CD4-positive, CD25-positive, alpha-beta regulatory T cell (primary cell): ENCODE results near the gene EFCAB14. TPM values are rescaled to one million over a fixed set of nuclear protein-coding genes. Genes with fewer than 3 reads are reported as not detected.
"Not testable (repeated sequence)": the region's sequence is repeated elsewhere in the genome, so short reads cannot be mapped to it uniquely, and the experiment has no call there.

Source experiments
- ATAC-seq, 2 donors: fragments of 150-1000 bp; cut with Tn5 transposase; one replicate each; pipeline ENCODE4 v1.10.0; 2021; ENCODE audit warnings: low read depth in 2 of 2, moderate number of reproducible peaks in 2 of 2, moderate library complexity in 1 of 2
- DNase-seq, 3 donors: peaks; one replicate each; pipeline versions ENCODE4 v3.0.0 to v3.0.0-alpha.2; 2012 to 2022; ENCODE audit warnings: mixed read lengths in 1 of 3
- H3K27ac ChIP-seq: one replicate; pipeline ENCODE4 v1.7.0; 2013; ENCODE audit warnings: mild to moderate bottlenecking, low read length; ENCODE audit not compliant: insufficient read depth, poor library complexity, severe bottlenecking
- H3K27me3 ChIP-seq: one replicate; pipeline ENCODE4 v1.7.0; 2013; ENCODE audit warnings: low read length; ENCODE audit not compliant: control insufficient read depth, insufficient read depth
- H3K36me3 ChIP-seq: one replicate; pipeline ENCODE4 v1.7.0; 2013; ENCODE audit warnings: mild to moderate bottlenecking, low read length, moderate library complexity; ENCODE audit not compliant: control insufficient read depth, insufficient read depth
- H3K4me1 ChIP-seq: 2 replicates; pipeline ENCODE4 v1.7.0; 2013; ENCODE audit warnings: mild to moderate bottlenecking, low read length; ENCODE audit not compliant: insufficient read depth, control insufficient read depth, poor library complexity, severe bottlenecking
- H3K4me3 ChIP-seq: one replicate; pipeline ENCODE4 v1.7.0; 2013; ENCODE audit warnings: low read depth, mild to moderate bottlenecking, low read length, moderate library complexity
- H3K9me3 ChIP-seq, 2 experiments: 1 replicate in 1 of 2; 2 replicates in 1 of 2; pipeline ENCODE4 v1.7.0; 2013; ENCODE audit warnings: low read length in 2 of 2, mild to moderate bottlenecking in 1 of 2, moderate library complexity in 1 of 2; ENCODE audit not compliant: control insufficient read depth in 2 of 2
- H3K27ac Mint-ChIP-seq, 3 donors: one replicate each; pipeline ENCODE4 v1.8.0; 2020 to 2022; ENCODE audit warnings: mild to moderate bottlenecking in 3 of 3, mixed read lengths in 3 of 3, moderate library complexity in 2 of 3
- H3K27me3 Mint-ChIP-seq: one replicate; pipeline ENCODE4 v1.8.0; 2022; ENCODE audit warnings: mild to moderate bottlenecking, mixed read lengths
- H3K36me3 Mint-ChIP-seq: one replicate; pipeline ENCODE4 v1.8.0; 2020; ENCODE audit warnings: mixed read lengths
- H3K4me1 Mint-ChIP-seq, 4 donors: one replicate each; pipeline ENCODE4 v1.8.0; 2020 to 2022; ENCODE audit warnings: mixed read lengths in 4 of 4, mild to moderate bottlenecking in 1 of 4
- H3K4me3 Mint-ChIP-seq, 4 donors: one replicate each; pipeline ENCODE4 v1.8.0; 2020 to 2022; ENCODE audit warnings: mild to moderate bottlenecking in 4 of 4, mixed read lengths in 4 of 4, moderate library complexity in 3 of 4
- H3K9me3 Mint-ChIP-seq, 7 donors: one replicate each; pipeline ENCODE4 v1.8.0; 2020 to 2022; ENCODE audit warnings: mixed read lengths in 7 of 7, mild to moderate bottlenecking in 3 of 7, moderate library complexity in 2 of 7
- polyA plus RNA-seq, 4 donors: library from polyadenylated mRNA; unstranded; fragments of 300-500 nt; fragmentation: Illumina TruSeq; gene quantifications; one replicate each; pipeline ENCODE4 v1.2.3, GENCODE V29; 2021
- total RNA-seq: library from RNA; stranded (reverse); gene quantifications from one replicate; pipeline ENCODE4 v1.2.3, GENCODE V29; 2022

EFCAB14 gene
- total and polyA plus RNA-seq, 5 donors from 2014 or later, result 81.2 to 88.9 (median 83.7) TPM

- H3K36me3 Mint-ChIP-seq, result peaks cover 8% of the 10 kb centered on the region
- Histone ChIP-seq H3K4me3 (no peak overlapping the region), H3K27me3 (peaks cover 5% of the 10 kb centered on the region), H3K4me1 (peaks cover 32% of the 10 kb centered on the region), H3K36me3 (peaks cover 5% of the 10 kb centered on the region), H3K9me3 (no peaks in the 10 kb centered on the region), H3K27ac (no peak overlapping the region)
- peaks cover 0 to 1% (median 0%) of the 10 kb centered on the region in 7 donors for H3K9me3 Mint-ChIP-seq
- H3K4me1 Mint-ChIP-seq, result peaks cover 24 to 45% (median 31%) of the 10 kb centered on the region in 4 donors
- no peak for ATAC-seq
- H3K27ac Mint-ChIP-seq, result peak overlapping the region in 1 of 3 donors; percentile 2
- peaks cover 11% of the 10 kb centered on the region for H3K27me3 Mint-ChIP-seq
- no peak overlapping the region for H3K4me3 Mint-ChIP-seq
- DNase-seq, result no peak
Observed at GRCh38 chr1:46721204-46721603, 2.3 kb upstream of the EFCAB14 start.

GRCh38 chr1:46720319-46720718 lies 1.4 kb upstream of the EFCAB14 start:
- H3K4me3 Mint-ChIP-seq, result peak overlapping the region in 1 of 4 donors; percentile 37
- H3K4me3 ChIP-seq, H3K27me3 Mint-ChIP-seq, ATAC-seq, H3K9me3 Mint-ChIP-seq, H3K27me3 ChIP-seq, DNase-seq, H3K9me3 ChIP-seq: not testable (repeated sequence)
- Histone ChIP-seq H3K4me1 (peaks cover 32% of the 10 kb centered on the region), H3K27ac (peak overlapping the region; percentile 84), H3K36me3 (peaks cover 13% of the 10 kb centered on the region)
- H3K4me1 Mint-ChIP-seq, result peaks cover 28 to 52% (median 35%) of the 10 kb centered on the region in 4 donors
- H3K27ac Mint-ChIP-seq, result peak overlapping the region; percentile 2 to 98 (median 20)
- peaks cover 13% of the 10 kb centered on the region for H3K36me3 Mint-ChIP-seq

DNA sequence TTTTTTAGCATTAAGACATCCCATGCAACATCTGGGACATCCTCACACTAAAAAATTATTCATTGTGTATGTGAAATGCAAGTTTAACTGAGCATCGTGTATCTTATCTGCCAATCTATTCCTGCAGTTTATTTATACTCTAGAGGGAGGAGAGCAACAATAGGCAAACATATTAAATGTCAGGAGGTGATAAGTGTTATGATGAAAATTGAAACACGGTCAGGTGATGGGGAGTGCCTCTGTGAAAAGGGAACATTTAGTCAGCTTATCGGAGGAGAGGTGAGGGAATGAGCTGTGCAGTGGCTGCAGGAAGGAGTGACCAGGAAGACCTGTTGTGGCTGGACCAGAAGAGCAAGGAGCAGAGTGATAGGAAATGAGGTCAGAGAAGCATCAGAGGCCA lies 775 bp upstream of the EFCAB14 start:
- Histone ChIP-seq H3K9me3 (no peaks in the 10 kb centered on the region), H3K4me3 (peak overlapping the region; percentile 70), H3K36me3 (peaks cover 18% of the 10 kb centered on the region), H3K27ac (peak overlapping the region; percentile 84), H3K27me3 (no peaks in the 10 kb centered on the region), H3K4me1 (peaks cover 32% of the 10 kb centered on the region)
- ATAC-seq (no peak), DNase-seq (no peak)
- H3K9me3 Mint-ChIP-seq, result peaks cover 0 to 1% (median 0%) of the 10 kb centered on the region in 7 donors
- peaks cover 33 to 51% (median 38%) of the 10 kb centered on the region in 4 donors for H3K4me1 Mint-ChIP-seq
- peaks cover 4% of the 10 kb centered on the region for H3K27me3 Mint-ChIP-seq
- peaks cover 18% of the 10 kb centered on the region for H3K36me3 Mint-ChIP-seq
- peak overlapping the region; percentile 75 to 96 (median 91) for H3K27ac Mint-ChIP-seq
- H3K4me3 Mint-ChIP-seq, result peak overlapping the region; percentile 93 to 97 (median 93)

DNA sequence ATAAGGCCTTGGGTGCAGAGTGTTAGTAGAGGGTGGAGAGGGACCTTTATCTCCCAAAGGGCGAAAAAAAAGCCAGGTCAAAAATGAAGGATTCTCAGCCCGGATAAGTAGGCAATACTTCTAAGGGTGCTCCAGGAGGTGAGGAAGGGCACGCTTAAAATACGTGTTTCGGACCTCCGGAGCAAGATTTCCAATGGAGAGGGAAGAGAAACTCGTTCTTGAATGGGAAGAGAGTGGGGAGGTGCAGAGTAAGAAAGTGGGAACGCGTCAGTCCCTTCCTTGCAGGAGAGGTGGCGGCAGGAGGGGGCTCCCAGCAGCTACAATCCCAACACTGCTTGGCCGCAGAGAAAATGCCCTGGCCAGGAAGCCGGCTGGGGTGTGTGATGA lies 581 bp downstream of the EFCAB14 start:
- ATAC-seq (no peak), DNase-seq (peak in 1 of 3 donors; percentile 11)
- H3K27ac Mint-ChIP-seq, result peak overlapping the region; percentile 91 to 96 (median 94)
- H3K27ac ChIP-seq, result peak overlapping the region; percentile 84
- no peaks in the 10 kb centered on the region for H3K27me3 ChIP-seq
- H3K4me3 ChIP-seq, result peak overlapping the region; percentile 95
- no peaks in the 10 kb centered on the region for H3K9me3 ChIP-seq
- H3K27me3 Mint-ChIP-seq, result peaks cover 4% of the 10 kb centered on the region
- H3K36me3 ChIP-seq, result peaks cover 31% of the 10 kb centered on the region
- H3K9me3 Mint-ChIP-seq, result peaks cover 0 to 1% (median 0%) of the 10 kb centered on the region in 7 donors
- peaks cover 19% of the 10 kb centered on the region for H3K36me3 Mint-ChIP-seq
- peaks cover 32% of the 10 kb centered on the region for H3K4me1 ChIP-seq
- peak overlapping the region; percentile 93 to 96 (median 93) for H3K4me3 Mint-ChIP-seq
- peaks cover 33 to 63% (median 38%) of the 10 kb centered on the region in 4 donors for H3K4me1 Mint-ChIP-seq

GRCh38 chr1:46717654-46718053 lies 1.3 kb downstream of the EFCAB14 start:
- Mint-ChIP-seq H3K4me1 (peaks cover 33 to 66% (median 38%) of the 10 kb centered on the region in 4 donors), H3K4me3 (peak overlapping the region; percentile 93 to 96 (median 93)), H3K9me3 (peaks cover 0 to 1% (median 0%) of the 10 kb centered on the region in 7 donors), H3K27me3 (peaks cover 4% of the 10 kb centered on the region), H3K36me3 (peaks cover 22% of the 10 kb centered on the region), H3K27ac (peak overlapping the region; percentile 54 to 96 (median 91))
- DNase-seq (no peak), ATAC-seq (no peak)
- no peaks in the 10 kb centered on the region for H3K9me3 ChIP-seq
- H3K27me3 ChIP-seq, result no peaks in the 10 kb centered on the region
- H3K4me1 ChIP-seq, result peaks cover 32% of the 10 kb centered on the region
- peaks cover 37% of the 10 kb centered on the region for H3K36me3 ChIP-seq
- H3K4me3 ChIP-seq, result peak overlapping the region; percentile 95
- peak overlapping the region; percentile 84 for H3K27ac ChIP-seq

DNA sequence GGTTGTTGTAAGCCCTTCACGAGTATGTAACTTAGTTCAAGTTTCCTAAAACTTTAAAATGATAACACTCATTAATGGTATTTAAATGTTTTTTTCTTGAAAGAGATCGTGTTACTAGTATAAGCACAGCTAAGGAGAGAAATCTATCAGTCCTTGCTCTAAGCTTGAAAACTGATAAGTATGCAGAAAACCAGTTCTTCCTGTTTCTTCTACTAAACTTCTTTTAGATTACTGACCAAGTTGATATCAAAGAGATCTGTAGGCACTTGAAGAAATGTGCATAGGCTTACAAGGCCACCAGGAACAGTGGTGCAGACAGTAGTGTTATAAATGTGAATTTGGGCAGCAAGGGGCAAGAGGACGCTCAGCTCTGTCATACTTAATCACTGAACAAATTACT lies 3.9 kb downstream of the EFCAB14 start:
- H3K27ac ChIP-seq, result no peak overlapping the region
- peaks cover 0 to 1% (median 0%) of the 10 kb centered on the region in 7 donors for H3K9me3 Mint-ChIP-seq
- H3K27ac Mint-ChIP-seq, result no peak overlapping the region
- H3K27me3 Mint-ChIP-seq, result peaks cover 4% of the 10 kb centered on the region
- ATAC-seq (no peak), DNase-seq (no peak)
- no peak overlapping the region for H3K4me3 ChIP-seq
- peaks cover 30% of the 10 kb centered on the region for H3K36me3 Mint-ChIP-seq
- peaks cover 58% of the 10 kb centered on the region for H3K36me3 ChIP-seq
- no peaks in the 10 kb centered on the region for H3K27me3 ChIP-seq
- H3K9me3 ChIP-seq, result no peaks in the 10 kb centered on the region
- H3K4me1 ChIP-seq, result peaks cover 32% of the 10 kb centered on the region
- peaks cover 50 to 72% (median 53%) of the 10 kb centered on the region in 4 donors for H3K4me1 Mint-ChIP-seq
- peak overlapping the region in 1 of 4 donors; percentile 93 for H3K4me3 Mint-ChIP-seq

DNA sequence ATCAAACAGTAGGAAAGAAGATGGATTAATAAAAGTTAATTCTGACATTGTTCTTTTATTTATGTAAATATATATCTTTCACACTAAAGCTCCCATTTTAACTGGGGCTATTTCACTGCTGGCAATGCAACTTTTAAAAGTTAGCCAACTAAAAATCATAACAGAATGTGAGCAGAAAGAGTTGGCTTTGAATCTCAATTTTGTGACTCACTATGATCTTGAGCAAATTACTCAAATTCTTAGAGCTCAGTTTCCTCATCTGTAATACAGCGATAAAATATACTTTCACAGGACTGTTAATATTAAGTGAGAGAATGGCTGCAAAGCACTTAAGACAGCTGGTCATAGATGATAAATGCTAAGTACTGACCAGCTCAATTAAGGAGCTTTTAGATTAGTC lies 10.8 kb downstream of the EFCAB14 start:
- no peak overlapping the region for H3K4me3 ChIP-seq
- H3K9me3 ChIP-seq, result no peaks in the 10 kb centered on the region
- Mint-ChIP-seq H3K36me3 (peaks cover 38% of the 10 kb centered on the region), H3K27ac (peak overlapping the region in 1 of 3 donors; percentile 29), H3K4me3 (no peak overlapping the region), H3K9me3 (no peaks in the 10 kb centered on the region), H3K27me3 (no peaks in the 10 kb centered on the region), H3K4me1 (peaks cover 28 to 45% (median 39%) of the 10 kb centered on the region in 4 donors)
- DNase-seq (no peak), ATAC-seq (no peak)
- H3K4me1 ChIP-seq, result no peaks in the 10 kb centered on the region
- no peak overlapping the region for H3K27ac ChIP-seq
- H3K36me3 ChIP-seq, result peaks cover 82% of the 10 kb centered on the region
- no peaks in the 10 kb centered on the region for H3K27me3 ChIP-seq

GRCh38 chr1:46705408-46705807 lies 13.5 kb downstream of the EFCAB14 start:
- Histone ChIP-seq H3K36me3 (peaks cover 76% of the 10 kb centered on the region), H3K4me1 (peaks cover 4% of the 10 kb centered on the region), H3K27me3 (no peaks in the 10 kb centered on the region), H3K9me3 (no peaks in the 10 kb centered on the region), H3K4me3 (no peak overlapping the region), H3K27ac (no peak overlapping the region)
- DNase-seq (no peak), ATAC-seq (no peak)
- H3K9me3 Mint-ChIP-seq, result no peaks in the 10 kb centered on the region
- no peak overlapping the region for H3K4me3 Mint-ChIP-seq
- H3K27me3 Mint-ChIP-seq, result no peaks in the 10 kb centered on the region
- H3K36me3 Mint-ChIP-seq, result peaks cover 29% of the 10 kb centered on the region
- H3K4me1 Mint-ChIP-seq, result peaks cover 17 to 53% (median 39%) of the 10 kb centered on the region in 4 donors
- peak overlapping the region in 1 of 3 donors; percentile 74 for H3K27ac Mint-ChIP-seq
